SK-N-SH (cell line): Measurements from ENCODE around the gene USH1G. TPM values are rescaled to one million over a fixed set of nuclear protein-coding genes. Genes with fewer than 3 reads are reported as not detected.

Experiments
- CTCF ChIA-PET: fragments of 300-600, 350-600 bp; formaldehyde crosslinking; extraction: SDS; loops from one replicate; lab custom pipeline; 2021; lab: Yijun Ruan, JAX
- POLR2A ChIA-PET: fragments of 350-600 bp; sonication (Branson Sonifier 250); formaldehyde crosslinking; extraction: SDS; loops from one replicate; lab custom pipeline; 2020; ENCODE audit warnings: antibody characterized with exemption, inconsistent platforms; lab: Yijun Ruan, JAX
- DNase-seq: peaks from one replicate; pipeline ENCODE4 v3.0.0; 2012
- H2AFZ ChIP-seq: fragments of 200-600 bp; sonication (generic); 2 replicates; pipeline ENCODE4 v1.8.1; 2016; ENCODE audit warnings: antibody characterized with exemption, mild to moderate bottlenecking, low read depth
- H3F3A ChIP-seq: fragments of 200-600 bp; sonication (generic); replicated peaks from 2 replicates; pipeline ENCODE3; 2016; ENCODE audit warnings: antibody characterized with exemption, mild to moderate bottlenecking; ENCODE audit not compliant: insufficient read depth
- H3K27ac ChIP-seq, 2 experiments: fragments of 200-500 bp in 1 of 2; fragments of 200-600 bp in 1 of 2; sonication (Bioruptor generic) in 1 of 2; sonication (generic), shearing (Covaris generic) in 1 of 2; 2 replicates each; pipeline versions ENCODE4 v1.5.1 to v1.6.1; 2014 to 2016; ENCODE audit warnings: low read depth in 2 of 2, inconsistent platforms in 1 of 2, low read length in 1 of 2, mild to moderate bottlenecking in 1 of 2, mixed read lengths in 1 of 2
- H3K27me3 ChIP-seq: fragments of 200-600 bp; sonication (generic), shearing (Covaris generic); 2 replicates; pipeline ENCODE4 v1.6.1; 2016; ENCODE audit warnings: mixed run types; ENCODE audit not compliant: insufficient read depth
- H3K36me3 ChIP-seq, 2 experiments: fragments of 200-500 bp in 1 of 2; fragments of 200-600 bp in 1 of 2; sonication (Bioruptor generic) in 1 of 2; sonication (generic) in 1 of 2; replicated peaks in 1 of 2; 2 replicates each; pipeline versions ENCODE3 to v1.5.1; 2014 to 2016; ENCODE audit warnings: low read length in 1 of 2, mild to moderate bottlenecking in 1 of 2; ENCODE audit not compliant: insufficient read depth in 2 of 2, control insufficient read depth in 1 of 2
- H3K4me1 ChIP-seq, 2 experiments: fragments of 200-500 bp in 1 of 2; fragments of 200-600 bp in 1 of 2; sonication (Bioruptor generic) in 1 of 2; sonication (generic), shearing (Covaris generic) in 1 of 2; 2 replicates each; pipeline versions ENCODE4 v1.5.1 to v1.6.1; 2014 to 2016; ENCODE audit warnings: low read depth in 1 of 2, low read length in 1 of 2, mixed run types in 1 of 2; ENCODE audit not compliant: insufficient read depth in 2 of 2, control insufficient read depth in 1 of 2
- H3K4me2 ChIP-seq: fragments of 200-600 bp; sonication (generic), shearing (Covaris generic); 2 replicates; pipeline ENCODE4 v1.6.1; 2017; ENCODE audit warnings: mixed run types
- H3K4me3 ChIP-seq, 2 experiments: fragments of 200-500 bp in 1 of 2; fragments of 200-600 bp in 1 of 2; sonication (Bioruptor generic) in 1 of 2; sonication (generic), shearing (Covaris generic) in 1 of 2; 2 replicates each; pipeline versions ENCODE4 v1.5.1 to v1.8.1; 2014 to 2016; ENCODE audit warnings: low read depth in 2 of 2, inconsistent platforms in 1 of 2, low read length in 1 of 2, mild to moderate bottlenecking in 1 of 2, mixed read lengths in 1 of 2, moderate library complexity in 1 of 2
- H3K79me2 ChIP-seq: fragments of 200-600 bp; sonication (generic); 2 replicates; pipeline ENCODE4 v1.8.1; 2017; ENCODE audit warnings: mild to moderate bottlenecking; ENCODE audit not compliant: insufficient read depth
- H3K9ac ChIP-seq: fragments of 200-600 bp; sonication (generic); 2 replicates; pipeline ENCODE4 v1.6.1; 2017; ENCODE audit warnings: mixed run types
- H3K9me2 ChIP-seq: fragments of 200-600 bp; sonication (generic); 2 replicates; pipeline ENCODE4 v1.6.1; 2017; ENCODE audit warnings: mixed run types
- H3K9me3 ChIP-seq: fragments of 200-600 bp; sonication (generic); 2 replicates; pipeline ENCODE4 v1.6.1; 2017; ENCODE audit warnings: mixed run types, mild to moderate bottlenecking, moderate library complexity
- H4K20me1 ChIP-seq: fragments of 200-600 bp; sonication (generic); 2 replicates; pipeline ENCODE4 v1.6.1; 2017; ENCODE audit warnings: mild to moderate bottlenecking, mixed run types; ENCODE audit not compliant: insufficient read depth
- EZH2phosphoT487 ChIP-seq: fragments of 200-600 bp; sonication (generic); IDR thresholded peaks from 2 replicates; pipeline ENCODE4 v1.6.1; 2017; ENCODE audit warnings: low read depth, mixed run types, mild to moderate bottlenecking, antibody characterized with exemption, moderate library complexity, borderline replicate concordance
- FOSL2 ChIP-seq: IDR thresholded peaks from 2 replicates; pipeline ENCODE4 v1.4.0; 2012; ENCODE audit warnings: low read depth, mild to moderate bottlenecking, moderate library complexity, borderline replicate concordance
- FOXJ3 ChIP-seq: sonication (generic); formaldehyde crosslinking; IDR thresholded peaks from 2 replicates; pipeline ENCODE4 v1.5.1; 2020; ENCODE audit warnings: mild to moderate bottlenecking, missing genetic modification reagents
- GABPA ChIP-seq: IDR thresholded peaks from 2 replicates; pipeline ENCODE4 v1.4.0; 2012; ENCODE audit warnings: low read depth, mild to moderate bottlenecking
- GATA2 ChIP-seq: sonication (generic); formaldehyde crosslinking; IDR thresholded peaks from 2 replicates; pipeline ENCODE4 v1.5.0; 2020; ENCODE audit warnings: mild to moderate bottlenecking, missing genetic modification reagents
- MXI1 ChIP-seq: IDR thresholded peaks from 2 replicates; pipeline ENCODE4 v1.6.1; 2012; ENCODE audit warnings: mild to moderate bottlenecking, low read depth, low read length, improper control_type of control experiment
- NRF1 ChIP-seq: IDR thresholded peaks from 2 replicates; pipeline ENCODE4 v1.6.1; 2012; ENCODE audit warnings: low read depth, mild to moderate bottlenecking, low read length
- RFX5 ChIP-seq: IDR thresholded peaks from 2 replicates; pipeline ENCODE4 v1.6.1; 2012; ENCODE audit warnings: mild to moderate bottlenecking, improper control_type of control experiment, low read length
- RXRA ChIP-seq: IDR thresholded peaks from 2 replicates; pipeline ENCODE4 v1.4.0; 2012; ENCODE audit warnings: low read depth, mild to moderate bottlenecking, borderline replicate concordance
- SMC3 ChIP-seq: IDR thresholded peaks from 2 replicates; pipeline ENCODE4 v1.6.1; 2012; ENCODE audit warnings: low read depth, low read length, improper control_type of control experiment
- TAF1 ChIP-seq: IDR thresholded peaks from 2 replicates; pipeline ENCODE4 v1.6.1; 2012; ENCODE audit warnings: low read depth, mild to moderate bottlenecking, low read length, moderate library complexity, borderline replicate concordance
- TCF12 ChIP-seq: IDR thresholded peaks from 2 replicates; pipeline ENCODE4 v1.4.0; 2012
- TEAD4 ChIP-seq: IDR thresholded peaks from 2 replicates; pipeline ENCODE4 v1.4.0; 2012; ENCODE audit warnings: mild to moderate bottlenecking, borderline replicate concordance; ENCODE audit not compliant: insufficient read depth
- WGBS: methylation state at CpG from one replicate; pipeline ENCODE4 v1.1.6; 2017; ENCODE audit warnings: low lambda C conversion rate; 5-methylcytosine and 5-hydroxymethylcytosine counted together
- polyA plus RNA-seq, 3 experiments: library from polyadenylated mRNA; depleted of rRNA; stranded (reverse); fragments of >200 nt; gene quantifications; 2 replicates each; pipeline ENCODE4 v1.2.3, GENCODE V29; 2012
- TF ChIP-seq, protein P1 (sequence below): IDR thresholded peaks from 2 replicates; pipeline ENCODE4; 2012
- TF ChIP-seq, protein P2 (sequence below): IDR thresholded peaks from 2 replicates; pipeline ENCODE4 v1.6.1; 2012; ENCODE audit warnings: mild to moderate bottlenecking, low read depth, low read length, moderate library complexity
- TF ChIP-seq, protein P3 (sequence below): IDR thresholded peaks from 2 replicates; pipeline ENCODE4 v1.4.0; 2012; ENCODE audit warnings: low read depth, borderline replicate concordance

Gene USH1G
- polyA plus RNA-seq, 1 of the 3 experiments (the other 2 are of a cell fraction): not detected

DNA sequence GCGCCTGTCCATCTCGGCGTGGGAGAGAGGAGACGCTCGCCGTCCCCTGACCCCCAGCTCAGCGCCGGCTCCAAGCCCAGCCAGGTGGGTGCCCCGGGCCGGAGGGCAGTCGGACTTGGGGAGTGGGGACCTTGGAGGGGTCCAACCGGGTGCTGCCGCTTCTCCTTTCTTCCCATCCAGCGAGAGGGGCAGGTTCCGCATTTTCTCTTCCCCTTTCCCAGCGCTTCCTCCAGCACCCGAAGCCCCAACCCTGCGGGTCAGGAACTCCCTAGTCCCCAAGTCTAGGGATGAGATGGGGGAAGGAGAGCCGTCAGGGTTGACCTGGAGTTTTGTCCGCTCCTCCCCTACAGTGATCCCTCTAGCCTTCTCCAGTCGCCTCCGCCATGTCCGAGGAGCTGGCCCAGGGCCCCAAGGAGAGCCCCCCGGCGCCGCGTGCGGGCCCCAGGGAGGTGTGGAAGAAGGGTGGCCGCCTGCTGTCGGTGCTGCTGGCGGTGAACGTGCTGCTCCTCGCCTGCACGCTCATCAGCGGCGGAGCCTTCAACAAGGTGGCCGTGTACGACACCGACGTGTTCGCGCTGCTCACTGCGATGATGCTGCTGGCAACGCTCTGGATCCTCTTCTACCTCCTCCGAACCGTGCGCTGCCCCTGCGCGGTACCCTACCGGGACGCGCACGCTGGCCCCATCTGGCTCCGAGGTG is 1.3 kb upstream of the USH1G start, which contains the start of gene OTOP2:
Gene OTOP2, plus strand, starts transcription at position 24 of the 699 bp plus-strand sequence. Its CDS starts 360 bp downstream, at position 384.
- H3K9me2 ChIP-seq: no peaks in the 10 kb centered on the region
- no peaks in the 10 kb centered on the region for H3K79me2 ChIP-seq
- peak within 1 kb of the TSS; percentile 99 for H3K4me2 ChIP-seq
- WGBS: 13% methylated on average over 36 of the region's 54 CpGs
- H3K36me3 ChIP-seq: no peaks in the 10 kb centered on the region
- peaks cover 0 to 19% of the 10 kb centered on the region in 2 experiments; a peak in 1 of 4 replicates for H3K4me1 ChIP-seq
- H3K27ac ChIP-seq: no peak within 1 kb of the TSS
- CTCF ChIA-PET: interaction anchor here (0.6 to 12.1 kb wide), 42 partner anchors 10 to 473 kb away, joined by 3 to 286 read pairs (median 5); partner anchors contain the start of genes CDR2L, FADS6, HID1 and MRPL58
- peak within 1 kb of the TSS; percentile 84; the same call in 1 of the 2 replicates for H2AFZ ChIP-seq
- no peaks in the 10 kb centered on the region for H3F3A ChIP-seq
- DNase-seq: peak; percentile 67
- H3K9me3 ChIP-seq: no peaks in the 10 kb centered on the region
- no peak within 1 kb of the TSS for H3K9ac ChIP-seq
- TF ChIP-seq FOXJ3 (CRISPR knock-in tag) (no peak), RXRA (no peak), EZH2phosphoT487 (peak; percentile 48; the same call in 1 of the 2 replicates), GATA2 (no peak)
- H3K4me3 ChIP-seq: peak within 1 kb of the TSS; percentile 42 to 62
- peaks cover 78% of the 10 kb centered on the region for H3K27me3 ChIP-seq
- POLR2A ChIA-PET: interaction anchor here (0.8 to 1.5 kb wide), 3 partner anchors 11 to 51 kb away, joined by 3 read pairs; partner anchors contain the start of gene OTOP3
- H4K20me1 ChIP-seq: peaks cover 3% of the 10 kb centered on the region; the same call in 1 of the 2 replicates

DNA sequence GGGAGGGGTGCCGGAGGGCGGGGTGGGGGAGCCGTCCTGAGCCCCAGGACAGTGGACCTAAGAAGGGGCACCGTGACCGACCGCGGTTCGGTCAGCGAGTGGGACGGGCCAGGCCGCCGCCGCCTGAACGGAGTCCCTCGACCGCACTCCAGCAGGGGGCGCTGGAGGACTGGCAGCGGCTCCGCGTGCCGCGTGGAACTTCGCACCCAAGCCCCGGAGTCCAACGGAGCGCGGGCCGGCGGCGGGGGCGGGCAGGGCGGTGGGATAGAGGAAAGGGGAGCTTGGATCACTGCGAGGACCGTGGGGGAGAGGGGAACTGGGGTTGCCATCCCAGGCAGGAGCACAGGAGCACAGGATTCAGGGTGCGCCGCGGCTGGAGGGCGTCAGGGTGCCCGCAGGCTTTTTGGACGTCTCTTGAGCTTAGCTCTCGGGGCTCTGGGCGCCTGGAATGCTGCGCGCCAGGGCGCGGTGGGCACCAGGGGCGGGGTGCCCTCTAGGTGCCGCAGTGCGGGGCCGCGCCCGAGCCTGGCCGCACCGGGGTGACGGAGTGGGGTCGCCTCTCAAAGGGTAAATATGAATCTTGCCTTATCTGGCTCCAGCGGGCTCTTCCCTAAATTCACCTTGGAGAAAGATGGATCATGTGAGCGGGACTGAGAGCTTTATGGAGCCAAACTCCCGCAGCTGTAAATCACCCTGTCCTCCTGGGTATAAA is 639 bp upstream of the USH1G start:
- 6% methylated on average over 50 of the region's 59 CpGs for WGBS
- peaks cover 71% of the 10 kb centered on the region for H3K27me3 ChIP-seq
- H3F3A ChIP-seq: no peaks in the 10 kb centered on the region
- CTCF ChIA-PET: interaction anchor here (0.6 to 12.1 kb wide), 47 partner anchors 9 to 748 kb away, joined by 3 to 286 read pairs (median 4); partner anchors contain the start of genes CDR2L, FADS6, HID1 and MRPL58
- H3K9ac ChIP-seq: no peak overlapping the region
- DNase-seq: peak; percentile 98
- H3K36me3 ChIP-seq: no peaks in the 10 kb centered on the region
- H2AFZ ChIP-seq: peak overlapping the region; percentile 84; the same call in 1 of the 2 replicates
- H4K20me1 ChIP-seq: peaks cover 3% of the 10 kb centered on the region; the same call in 1 of the 2 replicates
- peak overlapping the region; percentile 42 to 62 for H3K4me3 ChIP-seq
- POLR2A ChIA-PET: interaction anchor here (0.8 to 1.1 kb wide), 2 partner anchors 34 to 50 kb away, joined by 3 read pairs; no protein-coding TSS in a partner anchor
- H3K4me1 ChIP-seq: peaks cover 0 to 19% of the 10 kb centered on the region in 2 experiments; a peak in 1 of 4 replicates
- no peaks in the 10 kb centered on the region for H3K9me3 ChIP-seq
- H3K79me2 ChIP-seq: no peaks in the 10 kb centered on the region
- H3K4me2 ChIP-seq: peak overlapping the region; percentile 99
- H3K9me2 ChIP-seq: no peaks in the 10 kb centered on the region
- no peak overlapping the region for H3K27ac ChIP-seq
- peak; percentile 52; the same call in 1 of the 2 replicates for TF ChIP-seq MXI1
- TF ChIP-seq TAF1: no peak
- TF ChIP-seq, protein P1, sequence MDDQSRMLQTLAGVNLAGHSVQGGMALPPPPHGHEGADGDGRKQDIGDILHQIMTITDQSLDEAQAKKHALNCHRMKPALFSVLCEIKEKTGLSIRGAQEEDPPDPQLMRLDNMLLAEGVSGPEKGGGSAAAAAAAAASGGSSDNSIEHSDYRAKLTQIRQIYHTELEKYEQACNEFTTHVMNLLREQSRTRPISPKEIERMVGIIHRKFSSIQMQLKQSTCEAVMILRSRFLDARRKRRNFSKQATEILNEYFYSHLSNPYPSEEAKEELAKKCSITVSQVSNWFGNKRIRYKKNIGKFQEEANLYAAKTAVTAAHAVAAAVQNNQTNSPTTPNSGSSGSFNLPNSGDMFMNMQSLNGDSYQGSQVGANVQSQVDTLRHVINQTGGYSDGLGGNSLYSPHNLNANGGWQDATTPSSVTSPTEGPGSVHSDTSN: no peak
- TF ChIP-seq, protein P2, sequence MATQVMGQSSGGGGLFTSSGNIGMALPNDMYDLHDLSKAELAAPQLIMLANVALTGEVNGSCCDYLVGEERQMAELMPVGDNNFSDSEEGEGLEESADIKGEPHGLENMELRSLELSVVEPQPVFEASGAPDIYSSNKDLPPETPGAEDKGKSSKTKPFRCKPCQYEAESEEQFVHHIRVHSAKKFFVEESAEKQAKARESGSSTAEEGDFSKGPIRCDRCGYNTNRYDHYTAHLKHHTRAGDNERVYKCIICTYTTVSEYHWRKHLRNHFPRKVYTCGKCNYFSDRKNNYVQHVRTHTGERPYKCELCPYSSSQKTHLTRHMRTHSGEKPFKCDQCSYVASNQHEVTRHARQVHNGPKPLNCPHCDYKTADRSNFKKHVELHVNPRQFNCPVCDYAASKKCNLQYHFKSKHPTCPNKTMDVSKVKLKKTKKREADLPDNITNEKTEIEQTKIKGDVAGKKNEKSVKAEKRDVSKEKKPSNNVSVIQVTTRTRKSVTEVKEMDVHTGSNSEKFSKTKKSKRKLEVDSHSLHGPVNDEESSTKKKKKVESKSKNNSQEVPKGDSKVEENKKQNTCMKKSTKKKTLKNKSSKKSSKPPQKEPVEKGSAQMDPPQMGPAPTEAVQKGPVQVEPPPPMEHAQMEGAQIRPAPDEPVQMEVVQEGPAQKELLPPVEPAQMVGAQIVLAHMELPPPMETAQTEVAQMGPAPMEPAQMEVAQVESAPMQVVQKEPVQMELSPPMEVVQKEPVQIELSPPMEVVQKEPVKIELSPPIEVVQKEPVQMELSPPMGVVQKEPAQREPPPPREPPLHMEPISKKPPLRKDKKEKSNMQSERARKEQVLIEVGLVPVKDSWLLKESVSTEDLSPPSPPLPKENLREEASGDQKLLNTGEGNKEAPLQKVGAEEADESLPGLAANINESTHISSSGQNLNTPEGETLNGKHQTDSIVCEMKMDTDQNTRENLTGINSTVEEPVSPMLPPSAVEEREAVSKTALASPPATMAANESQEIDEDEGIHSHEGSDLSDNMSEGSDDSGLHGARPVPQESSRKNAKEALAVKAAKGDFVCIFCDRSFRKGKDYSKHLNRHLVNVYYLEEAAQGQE: no peak
- no peak for TF ChIP-seq FOSL2
- TF ChIP-seq RFX5: no peak
- TF ChIP-seq SMC3: peak; percentile 60
- no peak for TF ChIP-seq GABPA
- TF ChIP-seq TEAD4: no peak
- no peak for TF ChIP-seq TCF12
- TF ChIP-seq, protein P3, sequence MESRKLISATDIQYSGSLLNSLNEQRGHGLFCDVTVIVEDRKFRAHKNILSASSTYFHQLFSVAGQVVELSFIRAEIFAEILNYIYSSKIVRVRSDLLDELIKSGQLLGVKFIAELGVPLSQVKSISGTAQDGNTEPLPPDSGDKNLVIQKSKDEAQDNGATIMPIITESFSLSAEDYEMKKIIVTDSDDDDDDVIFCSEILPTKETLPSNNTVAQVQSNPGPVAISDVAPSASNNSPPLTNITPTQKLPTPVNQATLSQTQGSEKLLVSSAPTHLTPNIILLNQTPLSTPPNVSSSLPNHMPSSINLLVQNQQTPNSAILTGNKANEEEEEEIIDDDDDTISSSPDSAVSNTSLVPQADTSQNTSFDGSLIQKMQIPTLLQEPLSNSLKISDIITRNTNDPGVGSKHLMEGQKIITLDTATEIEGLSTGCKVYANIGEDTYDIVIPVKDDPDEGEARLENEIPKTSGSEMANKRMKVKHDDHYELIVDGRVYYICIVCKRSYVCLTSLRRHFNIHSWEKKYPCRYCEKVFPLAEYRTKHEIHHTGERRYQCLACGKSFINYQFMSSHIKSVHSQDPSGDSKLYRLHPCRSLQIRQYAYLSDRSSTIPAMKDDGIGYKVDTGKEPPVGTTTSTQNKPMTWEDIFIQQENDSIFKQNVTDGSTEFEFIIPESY: no peak
- no peak for TF ChIP-seq NRF1
